Fibroblast of skin of abdomen (primary cell): ENCODE data around the gene NIT2.
A peak's percentile ranks its signal among the peaks of the same experiment; 100 is the strongest.

ENCODE experiments used
- DNase-seq: peaks from one replicate; pipeline ENCODE4 v3.0.0-alpha.2; 2013

The NIT2 gene

DNA sequence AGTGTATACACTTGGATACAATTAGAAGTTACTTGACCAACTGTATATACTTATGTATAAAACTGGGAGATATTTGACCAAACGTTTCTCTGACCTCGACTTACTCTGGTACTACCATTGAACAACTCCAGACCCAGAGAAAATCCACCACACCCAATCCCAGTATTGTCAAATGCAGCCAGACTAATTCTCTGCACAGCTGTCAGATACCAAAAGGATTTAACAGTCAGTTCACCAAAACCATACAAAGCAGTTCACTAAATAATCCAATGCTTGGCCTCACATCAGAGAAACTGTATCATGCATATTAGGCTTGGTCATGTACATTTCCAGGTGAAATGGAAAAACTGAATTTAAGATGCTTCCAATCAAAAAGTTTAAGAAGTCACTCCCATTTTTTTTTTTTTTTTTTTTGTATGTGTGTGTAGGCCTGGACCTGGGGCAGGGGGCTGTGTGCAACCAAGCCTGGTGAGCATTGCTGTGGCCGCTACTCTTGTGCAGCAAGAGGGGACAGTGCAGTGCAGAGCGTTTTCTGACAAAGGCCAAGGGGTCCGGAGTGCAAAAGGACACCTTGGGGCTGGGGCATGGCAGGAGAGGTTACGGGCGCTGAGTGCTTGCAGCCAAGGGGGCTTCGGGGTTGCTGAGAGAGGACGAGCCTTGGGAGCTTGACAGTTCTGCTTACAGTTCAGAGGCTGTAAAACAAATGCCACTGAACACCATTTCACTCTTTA lies 64.9 kb downstream of the NIT2 start:
- DNase-seq: no peak

GRCh38 chr3:100400419-100400779 lies 65.8 kb downstream of the NIT2 start:
- peak; percentile 6 for DNase-seq

GRCh38 chr3:100400780-100401673 lies 66.5 kb downstream of the NIT2 start, which contains the start of the genes LNP1 and TOMM70:
Gene LNP1, plus strand, starts transcription at chr3:100401539. Its CDS starts 28,191 bp downstream, at chr3:100429730.
Gene TOMM70, minus strand, starts transcription at chr3:100401089. Its CDS starts 140 bp downstream, at chr3:100400949.
- DNase-seq: peak; percentile 97

- peak; percentile 44 for DNase-seq
These were observed 67.1 kb downstream of the NIT2 start for GRCh38 chr3:100401674-100402041.

DNA sequence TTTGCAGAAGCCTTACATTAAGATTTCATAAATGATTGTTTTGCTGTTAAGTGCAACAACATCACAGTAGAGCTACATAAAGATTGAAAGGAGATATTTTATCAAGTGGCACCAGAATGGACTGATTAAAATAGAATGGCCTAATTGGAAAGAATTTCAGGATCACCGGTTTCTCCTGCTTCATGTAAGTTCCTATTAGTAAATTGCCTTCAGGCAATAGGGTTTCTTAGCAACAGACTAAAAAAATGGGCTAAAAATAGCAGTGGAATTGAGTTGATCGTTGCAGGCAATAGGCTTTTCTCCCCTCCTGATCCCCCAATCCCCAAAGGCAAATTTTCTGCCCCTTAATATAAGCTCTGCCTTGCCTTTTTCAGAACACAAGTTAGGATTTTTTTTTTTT lies 67.7 kb downstream of the NIT2 start:
- peak; percentile 24 for DNase-seq

GRCh38 chr3:100402891-100403290 lies 68.3 kb downstream of the NIT2 start:
- no peak for DNase-seq

GRCh38 chr3:100403362-100404249 lies 69.0 kb downstream of the NIT2 start:
- DNase-seq: peak; percentile 31

DNA sequence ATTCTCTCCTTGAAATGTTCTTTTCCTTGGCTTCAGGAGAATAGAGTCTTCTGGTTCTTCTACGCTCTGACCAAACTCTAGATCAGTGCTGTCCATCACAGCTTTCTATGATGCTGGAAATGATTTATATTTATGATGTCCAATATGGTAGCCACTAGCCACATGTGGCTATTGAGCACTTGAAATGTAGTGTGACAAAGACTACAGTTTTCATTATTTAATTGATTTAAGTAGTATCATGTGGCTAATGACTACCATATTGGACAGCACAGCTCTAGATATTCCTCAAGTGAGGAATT lies 69.6 kb downstream of the NIT2 start:
- DNase-seq: no peak

DNA sequence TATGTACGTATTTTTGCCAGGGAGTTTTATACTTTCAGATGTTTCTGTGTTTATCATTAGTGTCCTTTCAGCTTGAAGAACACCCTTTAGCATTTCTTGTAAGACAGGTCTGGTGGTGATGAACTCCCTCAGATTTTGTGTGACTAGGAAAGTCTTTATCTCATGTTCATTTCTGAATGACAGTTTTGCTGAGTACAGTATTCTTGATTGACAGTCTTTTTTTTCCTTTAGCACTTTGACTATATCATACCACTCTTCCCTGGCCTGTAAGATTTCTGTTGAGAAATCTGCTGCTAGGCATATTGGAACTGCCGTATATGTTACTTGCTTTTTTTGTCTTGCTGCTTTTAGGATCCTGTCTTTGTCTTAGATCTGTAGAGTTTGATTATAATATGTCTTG lies 72.6 kb downstream of the NIT2 start:
- no peak for DNase-seq

DNA sequence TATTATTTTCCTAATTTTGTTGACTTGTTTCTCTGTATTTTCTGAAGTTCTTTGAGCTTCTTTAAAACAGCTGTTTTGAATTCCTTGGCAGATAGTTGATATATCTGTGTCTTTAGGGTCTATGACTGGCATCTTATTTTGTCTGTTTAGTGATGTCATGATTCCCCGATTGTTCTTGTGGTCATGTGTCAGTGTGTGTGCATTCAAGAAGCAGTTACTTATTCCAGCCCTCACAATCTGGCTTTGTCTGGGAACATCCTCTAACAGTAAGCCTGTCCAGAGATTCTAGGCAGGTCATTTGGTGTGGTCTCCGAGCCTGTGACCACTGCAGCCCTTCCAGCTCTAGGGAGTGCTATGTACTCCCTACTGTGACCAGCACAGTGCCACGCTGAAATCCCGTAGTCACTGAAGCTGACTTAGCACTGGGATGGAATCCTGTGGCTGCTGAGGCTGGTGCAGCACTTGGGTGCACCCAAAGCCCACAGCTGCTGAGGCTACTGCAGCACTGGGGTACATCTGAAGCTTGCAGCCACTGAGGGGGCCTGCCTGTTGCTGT lies 73.5 kb downstream of the NIT2 start:
- DNase-seq: no peak
